ENCODE measurements around the gene ZNF750.

DNA sequence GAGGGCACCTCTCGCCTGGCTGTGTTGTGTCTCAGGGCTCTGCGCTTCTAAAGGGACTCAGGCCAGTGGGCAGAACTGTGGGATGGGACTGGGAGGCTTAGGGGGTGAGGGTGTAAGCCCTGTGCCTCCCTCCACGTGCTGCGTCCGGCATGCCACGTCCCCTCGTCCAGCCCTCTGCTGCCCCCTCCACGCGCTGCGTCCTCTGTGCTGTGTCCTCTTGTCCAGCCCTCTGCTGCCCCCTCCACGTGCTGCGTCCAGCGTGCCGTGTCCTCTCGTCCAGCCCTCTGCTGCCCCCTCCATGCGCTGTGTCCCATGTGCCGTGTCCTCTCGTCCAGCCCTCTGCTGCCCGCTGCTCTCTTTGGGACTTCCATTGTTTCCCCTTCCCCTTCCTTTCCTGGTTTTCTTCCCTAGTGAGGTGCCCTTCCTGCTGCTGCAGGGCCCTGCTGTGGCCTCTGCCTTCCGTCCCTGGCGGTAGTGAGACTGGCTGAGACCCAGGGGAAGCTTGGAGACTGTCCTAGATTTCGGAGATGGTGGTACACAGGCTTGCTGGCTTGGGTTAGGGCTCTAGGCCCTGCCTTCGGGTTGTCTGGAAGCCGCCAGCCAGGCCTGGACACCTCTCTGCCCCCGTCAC lies 6.4 kb upstream of the ZNF750 start:
- TF ChIP-seq, protein P1, sequence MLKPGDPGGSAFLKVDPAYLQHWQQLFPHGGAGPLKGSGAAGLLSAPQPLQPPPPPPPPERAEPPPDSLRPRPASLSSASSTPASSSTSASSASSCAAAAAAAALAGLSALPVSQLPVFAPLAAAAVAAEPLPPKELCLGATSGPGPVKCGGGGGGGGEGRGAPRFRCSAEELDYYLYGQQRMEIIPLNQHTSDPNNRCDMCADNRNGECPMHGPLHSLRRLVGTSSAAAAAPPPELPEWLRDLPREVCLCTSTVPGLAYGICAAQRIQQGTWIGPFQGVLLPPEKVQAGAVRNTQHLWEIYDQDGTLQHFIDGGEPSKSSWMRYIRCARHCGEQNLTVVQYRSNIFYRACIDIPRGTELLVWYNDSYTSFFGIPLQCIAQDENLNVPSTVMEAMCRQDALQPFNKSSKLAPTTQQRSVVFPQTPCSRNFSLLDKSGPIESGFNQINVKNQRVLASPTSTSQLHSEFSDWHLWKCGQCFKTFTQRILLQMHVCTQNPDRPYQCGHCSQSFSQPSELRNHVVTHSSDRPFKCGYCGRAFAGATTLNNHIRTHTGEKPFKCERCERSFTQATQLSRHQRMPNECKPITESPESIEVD (tag by site-specific recombination; IDR thresholded peaks at IDR 0.05) = no peak
- no peak for TF ChIP-seq ZNF146 (tag by site-specific recombination; IDR thresholded peaks at IDR 0.05)

Data from HEK293 (cell line).